ENCODE measurements around the gene UNC119.

GRCh38 chr17:28538296-28538895, 14.0 kb downstream of the UNC119 start:
- TF ChIP-seq POLR2AphosphoS5 (IDR thresholded peaks at IDR 0.05; ENCODE audit: low read depth) (no peak), JUNB (IDR thresholded peaks at IDR 0.05; ENCODE audit: unreplicated experiment) (no peak), CTCF (conservative IDR thresholded peaks at IDR 0.05; ENCODE audit: low read depth in 2 of 2) (no peak), EZH2phosphoT487 (IDR thresholded peaks at IDR 0.05; ENCODE audit: unreplicated experiment) (no peak), EZH2 (IDR thresholded peaks at IDR 0.05; ENCODE audit: low read depth, unreplicated experiment) (no peak), CREB1 (CRISPR knock-in tag; IDR thresholded peaks at IDR 0.05; ENCODE audit: low read depth) (no peak), ZNF114 (CRISPR knock-in tag; IDR thresholded peaks at IDR 0.05) (no peak), NANOG (IDR thresholded peaks at IDR 0.05; ENCODE audit: borderline replicate concordance) (no peak), ETS1 (IDR thresholded peaks at IDR 0.05) (no peak)
- TF ChIP-seq, protein P1, sequence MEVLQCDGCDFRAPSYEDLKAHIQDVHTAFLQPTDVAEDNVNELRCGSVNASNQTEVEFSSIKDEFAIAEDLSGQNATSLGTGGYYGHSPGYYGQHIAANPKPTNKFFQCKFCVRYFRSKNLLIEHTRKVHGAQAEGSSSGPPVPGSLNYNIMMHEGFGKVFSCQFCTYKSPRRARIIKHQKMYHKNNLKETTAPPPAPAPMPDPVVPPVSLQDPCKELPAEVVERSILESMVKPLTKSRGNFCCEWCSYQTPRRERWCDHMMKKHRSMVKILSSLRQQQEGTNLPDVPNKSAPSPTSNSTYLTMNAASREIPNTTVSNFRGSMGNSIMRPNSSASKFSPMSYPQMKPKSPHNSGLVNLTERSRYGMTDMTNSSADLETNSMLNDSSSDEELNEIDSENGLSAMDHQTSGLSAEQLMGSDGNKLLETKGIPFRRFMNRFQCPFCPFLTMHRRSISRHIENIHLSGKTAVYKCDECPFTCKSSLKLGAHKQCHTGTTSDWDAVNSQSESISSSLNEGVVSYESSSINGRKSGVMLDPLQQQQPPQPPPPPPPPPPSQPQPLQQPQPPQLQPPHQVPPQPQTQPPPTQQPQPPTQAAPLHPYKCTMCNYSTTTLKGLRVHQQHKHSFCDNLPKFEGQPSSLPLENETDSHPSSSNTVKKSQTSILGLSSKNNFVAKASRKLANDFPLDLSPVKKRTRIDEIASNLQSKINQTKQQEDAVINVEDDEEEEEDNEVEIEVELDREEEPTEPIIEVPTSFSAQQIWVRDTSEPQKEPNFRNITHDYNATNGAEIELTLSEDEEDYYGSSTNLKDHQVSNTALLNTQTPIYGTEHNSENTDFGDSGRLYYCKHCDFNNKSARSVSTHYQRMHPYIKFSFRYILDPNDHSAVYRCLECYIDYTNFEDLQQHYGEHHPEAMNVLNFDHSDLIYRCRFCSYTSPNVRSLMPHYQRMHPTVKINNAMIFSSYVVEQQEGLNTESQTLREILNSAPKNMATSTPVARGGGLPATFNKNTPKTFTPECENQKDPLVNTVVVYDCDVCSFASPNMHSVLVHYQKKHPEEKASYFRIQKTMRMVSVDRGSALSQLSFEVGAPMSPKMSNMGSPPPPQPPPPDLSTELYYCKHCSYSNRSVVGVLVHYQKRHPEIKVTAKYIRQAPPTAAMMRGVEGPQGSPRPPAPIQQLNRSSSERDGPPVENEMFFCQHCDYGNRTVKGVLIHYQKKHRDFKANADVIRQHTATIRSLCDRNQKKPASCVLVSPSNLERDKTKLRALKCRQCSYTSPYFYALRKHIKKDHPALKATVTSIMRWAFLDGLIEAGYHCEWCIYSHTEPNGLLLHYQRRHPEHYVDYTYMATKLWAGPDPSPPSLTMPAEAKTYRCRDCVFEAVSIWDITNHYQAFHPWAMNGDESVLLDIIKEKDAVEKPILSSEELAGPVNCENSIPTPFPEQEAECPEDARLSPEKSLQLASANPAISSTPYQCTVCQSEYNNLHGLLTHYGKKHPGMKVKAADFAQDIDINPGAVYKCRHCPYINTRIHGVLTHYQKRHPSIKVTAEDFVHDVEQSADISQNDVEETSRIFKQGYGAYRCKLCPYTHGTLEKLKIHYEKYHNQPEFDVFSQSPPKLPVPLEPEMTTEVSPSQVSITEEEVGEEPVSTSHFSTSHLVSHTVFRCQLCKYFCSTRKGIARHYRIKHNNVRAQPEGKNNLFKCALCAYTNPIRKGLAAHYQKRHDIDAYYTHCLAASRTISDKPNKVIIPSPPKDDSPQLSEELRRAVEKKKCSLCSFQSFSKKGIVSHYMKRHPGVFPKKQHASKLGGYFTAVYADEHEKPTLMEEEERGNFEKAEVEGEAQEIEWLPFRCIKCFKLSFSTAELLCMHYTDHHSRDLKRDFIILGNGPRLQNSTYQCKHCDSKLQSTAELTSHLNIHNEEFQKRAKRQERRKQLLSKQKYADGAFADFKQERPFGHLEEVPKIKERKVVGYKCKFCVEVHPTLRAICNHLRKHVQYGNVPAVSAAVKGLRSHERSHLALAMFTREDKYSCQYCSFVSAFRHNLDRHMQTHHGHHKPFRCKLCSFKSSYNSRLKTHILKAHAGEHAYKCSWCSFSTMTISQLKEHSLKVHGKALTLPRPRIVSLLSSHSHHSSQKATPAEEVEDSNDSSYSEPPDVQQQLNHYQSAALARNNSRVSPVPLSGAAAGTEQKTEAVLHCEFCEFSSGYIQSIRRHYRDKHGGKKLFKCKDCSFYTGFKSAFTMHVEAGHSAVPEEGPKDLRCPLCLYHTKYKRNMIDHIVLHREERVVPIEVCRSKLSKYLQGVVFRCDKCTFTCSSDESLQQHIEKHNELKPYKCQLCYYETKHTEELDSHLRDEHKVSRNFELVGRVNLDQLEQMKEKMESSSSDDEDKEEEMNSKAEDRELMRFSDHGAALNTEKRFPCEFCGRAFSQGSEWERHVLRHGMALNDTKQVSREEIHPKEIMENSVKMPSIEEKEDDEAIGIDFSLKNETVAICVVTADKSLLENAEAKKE (CRISPR knock-in tag; IDR thresholded peaks at IDR 0.05): no peak
- TF ChIP-seq, protein P2, sequence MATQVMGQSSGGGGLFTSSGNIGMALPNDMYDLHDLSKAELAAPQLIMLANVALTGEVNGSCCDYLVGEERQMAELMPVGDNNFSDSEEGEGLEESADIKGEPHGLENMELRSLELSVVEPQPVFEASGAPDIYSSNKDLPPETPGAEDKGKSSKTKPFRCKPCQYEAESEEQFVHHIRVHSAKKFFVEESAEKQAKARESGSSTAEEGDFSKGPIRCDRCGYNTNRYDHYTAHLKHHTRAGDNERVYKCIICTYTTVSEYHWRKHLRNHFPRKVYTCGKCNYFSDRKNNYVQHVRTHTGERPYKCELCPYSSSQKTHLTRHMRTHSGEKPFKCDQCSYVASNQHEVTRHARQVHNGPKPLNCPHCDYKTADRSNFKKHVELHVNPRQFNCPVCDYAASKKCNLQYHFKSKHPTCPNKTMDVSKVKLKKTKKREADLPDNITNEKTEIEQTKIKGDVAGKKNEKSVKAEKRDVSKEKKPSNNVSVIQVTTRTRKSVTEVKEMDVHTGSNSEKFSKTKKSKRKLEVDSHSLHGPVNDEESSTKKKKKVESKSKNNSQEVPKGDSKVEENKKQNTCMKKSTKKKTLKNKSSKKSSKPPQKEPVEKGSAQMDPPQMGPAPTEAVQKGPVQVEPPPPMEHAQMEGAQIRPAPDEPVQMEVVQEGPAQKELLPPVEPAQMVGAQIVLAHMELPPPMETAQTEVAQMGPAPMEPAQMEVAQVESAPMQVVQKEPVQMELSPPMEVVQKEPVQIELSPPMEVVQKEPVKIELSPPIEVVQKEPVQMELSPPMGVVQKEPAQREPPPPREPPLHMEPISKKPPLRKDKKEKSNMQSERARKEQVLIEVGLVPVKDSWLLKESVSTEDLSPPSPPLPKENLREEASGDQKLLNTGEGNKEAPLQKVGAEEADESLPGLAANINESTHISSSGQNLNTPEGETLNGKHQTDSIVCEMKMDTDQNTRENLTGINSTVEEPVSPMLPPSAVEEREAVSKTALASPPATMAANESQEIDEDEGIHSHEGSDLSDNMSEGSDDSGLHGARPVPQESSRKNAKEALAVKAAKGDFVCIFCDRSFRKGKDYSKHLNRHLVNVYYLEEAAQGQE (IDR thresholded peaks at IDR 0.05; ENCODE audit: unreplicated experiment): no peak

Measured in GM23338 (cell line).